ENCODE data around the gene RAB6B.

The RAB6B gene

GRCh38 chr3:133834621-133835417 is 60.9 kb downstream of the RAB6B start:
- no peak for DNase-seq

GRCh38 chr3:133833880-133834620 is 61.6 kb downstream of the RAB6B start:
- no peak for DNase-seq

- no peak for DNase-seq
Observed at GRCh38 chr3:133833267-133833666, 62.4 kb downstream of the RAB6B start.

- no peak for DNase-seq
Observed at GRCh38 chr3:133832802-133833144, 62.9 kb downstream of the RAB6B start.

GRCh38 chr3:133831966-133832801 is 63.5 kb downstream of the RAB6B start:
- DNase-seq = no peak

- DNase-seq = no peak
Observed at GRCh38 chr3:133830071-133830470, 65.6 kb downstream of the RAB6B start.

- no peak for DNase-seq
Observed at GRCh38 chr3:133829310-133829707, 66.4 kb downstream of the RAB6B start.

- no peak for DNase-seq
Observed at GRCh38 chr3:133828576-133829309, 66.9 kb downstream of the RAB6B start.

- DNase-seq = no peak
Observed at GRCh38 chr3:133827684-133828083, 68.0 kb downstream of the RAB6B start.

GRCh38 chr3:133827136-133827535 is 68.5 kb downstream of the RAB6B start:
- no peak for DNase-seq

- no peak for DNase-seq
Observed at GRCh38 chr3:133825969-133826727, 69.5 kb downstream of the RAB6B start.

- DNase-seq = no peak
Observed at GRCh38 chr3:133824961-133825485, 70.7 kb downstream of the RAB6B start.

GRCh38 chr3:133821767-133822638 is 73.7 kb downstream of the RAB6B start:
- DNase-seq = peak; percentile 52

GRCh38 chr3:133820889-133821675 is 74.6 kb downstream of the RAB6B start:
- no peak for DNase-seq

- DNase-seq = no peak
Observed at GRCh38 chr3:133820129-133820528, 75.6 kb downstream of the RAB6B start.

GRCh38 chr3:133815386-133815785 is 80.3 kb downstream of the RAB6B start:
- DNase-seq = no peak

- DNase-seq = no peak
Observed at GRCh38 chr3:133812872-133813271, 82.8 kb downstream of the RAB6B start.

- peak; percentile 98 for DNase-seq
Observed at GRCh38 chr3:133805702-133806475, 89.8 kb downstream of the RAB6B start, which contains the start of gene SRPRB. Gene SRPRB, plus strand, starts transcription at chr3:133805815. Its CDS starts 34 bp downstream, at chr3:133805849.

GRCh38 chr3:133805384-133805701 is 90.3 kb downstream of the RAB6B start:
- no peak for DNase-seq
